Fibroblast of gingiva (primary cell): ENCODE data around the gene SPAAR.
"Not testable (repeated sequence)": the region's sequence is repeated elsewhere in the genome, so short reads cannot be mapped to it uniquely, and the experiment has no call there.

Experiments used
- DNase-seq: peaks from one replicate; pipeline ENCODE4 v3.0.0-alpha.2; 2011; ENCODE audit warnings: low read depth

The SPAAR gene

GRCh38 chr9:35923598-35923926 lies 14.3 kb downstream of the SPAAR start:
- DNase-seq: no peak

- peak; percentile 89 for DNase-seq
Observed at GRCh38 chr9:35923927-35924763, 14.9 kb downstream of the SPAAR start.

DNA sequence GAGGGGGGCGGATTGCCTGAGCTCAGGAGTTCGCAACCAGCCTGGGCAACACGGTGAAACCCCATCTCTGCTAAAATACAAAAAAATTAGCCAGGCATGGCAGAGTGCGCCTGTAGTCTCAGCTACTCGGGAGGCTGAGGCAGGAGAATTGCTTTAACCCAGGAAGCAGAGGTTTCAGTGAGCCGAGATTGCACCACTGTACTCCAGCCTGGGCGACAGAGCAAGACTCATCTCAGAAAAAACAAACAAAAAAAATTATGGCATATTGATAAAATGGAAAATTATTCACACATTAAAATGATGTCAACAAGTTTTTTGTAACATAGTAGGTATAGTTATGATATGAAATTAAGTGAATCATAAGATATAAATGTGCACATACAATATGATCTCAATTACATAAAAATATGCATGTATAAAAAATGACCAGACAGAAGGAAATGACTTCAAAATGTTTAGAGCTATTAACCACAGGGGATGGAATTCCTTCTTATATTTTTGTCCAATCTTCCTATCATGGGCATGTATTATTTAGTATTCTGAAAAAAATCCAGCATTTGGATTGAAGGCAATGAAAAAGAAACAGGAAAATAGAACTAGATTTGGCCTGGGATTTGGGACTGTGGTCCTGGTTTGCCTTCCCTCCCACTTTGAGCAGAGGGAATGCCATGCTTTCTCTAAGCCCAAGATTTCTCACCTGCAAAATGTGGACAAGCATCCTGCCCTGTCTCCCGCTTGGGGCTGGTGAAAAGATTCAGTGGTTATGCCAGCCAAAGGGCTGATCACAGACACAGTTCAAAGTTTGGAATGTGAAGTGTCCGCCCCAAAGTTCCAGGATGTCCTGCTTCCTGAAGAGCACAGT lies 19.5 kb downstream of the SPAAR start:
- DNase-seq: peak; percentile 10

DNA sequence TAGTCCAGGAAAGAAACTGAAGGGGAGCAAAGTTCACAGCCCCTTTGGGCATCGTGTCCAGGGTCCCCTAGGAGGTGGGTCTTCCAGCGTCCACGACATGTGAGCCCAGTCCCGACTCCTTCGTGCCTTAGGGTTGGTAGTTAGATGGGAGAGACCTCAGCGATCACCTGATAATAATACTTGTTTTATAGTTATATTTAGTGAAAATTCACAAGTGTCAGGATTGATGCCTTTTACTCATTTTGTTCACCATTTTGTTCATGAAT lies 20.1 kb downstream of the SPAAR start:
- no peak for DNase-seq

GRCh38 chr9:35930521-35930920 lies 21.2 kb downstream of the SPAAR start:
- DNase-seq: no peak

DNA sequence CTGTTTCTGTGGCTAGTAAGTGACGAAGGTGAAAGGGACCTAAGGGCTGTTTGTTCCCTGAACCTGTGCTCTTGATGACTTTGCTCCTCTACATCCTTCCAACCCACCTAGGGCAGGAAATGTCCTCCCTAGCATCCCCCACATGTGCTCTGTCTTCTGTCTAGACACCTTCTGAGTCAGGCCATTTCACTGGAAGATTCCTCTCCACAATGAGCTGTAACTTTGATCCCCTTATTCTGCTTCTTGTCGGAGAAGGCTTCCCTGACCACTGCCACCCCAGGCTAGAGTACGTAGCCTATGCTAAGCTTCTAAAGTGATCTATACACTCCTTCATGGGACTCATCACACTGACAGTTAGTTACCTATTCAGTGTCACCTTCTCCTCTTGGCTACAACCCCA lies 21.7 kb downstream of the SPAAR start:
- no peak for DNase-seq

GRCh38 chr9:35932735-35933134 lies 23.4 kb downstream of the SPAAR start:
- DNase-seq: no peak

DNA sequence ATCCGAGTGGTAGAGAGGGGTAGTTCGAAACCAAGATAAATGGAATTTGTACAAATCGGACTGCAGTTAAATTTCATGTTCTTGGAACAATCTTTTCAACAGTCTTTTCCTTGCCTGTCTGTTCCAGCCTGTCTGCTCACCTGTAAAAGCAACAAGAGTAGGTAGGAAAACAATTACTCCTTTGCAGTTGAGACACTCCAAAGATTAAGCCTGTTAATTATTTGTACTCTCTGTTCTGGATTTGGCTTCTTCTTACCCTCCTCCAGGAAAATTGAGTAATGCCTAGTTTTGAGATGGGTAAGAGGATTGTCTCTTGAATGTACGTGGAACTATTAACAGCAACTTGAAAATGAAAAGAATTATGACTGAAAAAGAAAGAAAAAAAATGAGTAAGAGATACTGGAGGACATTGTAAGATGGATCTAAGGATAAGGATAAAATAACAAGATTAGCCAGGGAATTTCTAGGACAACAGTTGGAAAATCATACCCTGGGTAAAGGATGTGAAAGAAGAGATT lies 24.3 kb downstream of the SPAAR start:
- DNase-seq: no peak

DNA sequence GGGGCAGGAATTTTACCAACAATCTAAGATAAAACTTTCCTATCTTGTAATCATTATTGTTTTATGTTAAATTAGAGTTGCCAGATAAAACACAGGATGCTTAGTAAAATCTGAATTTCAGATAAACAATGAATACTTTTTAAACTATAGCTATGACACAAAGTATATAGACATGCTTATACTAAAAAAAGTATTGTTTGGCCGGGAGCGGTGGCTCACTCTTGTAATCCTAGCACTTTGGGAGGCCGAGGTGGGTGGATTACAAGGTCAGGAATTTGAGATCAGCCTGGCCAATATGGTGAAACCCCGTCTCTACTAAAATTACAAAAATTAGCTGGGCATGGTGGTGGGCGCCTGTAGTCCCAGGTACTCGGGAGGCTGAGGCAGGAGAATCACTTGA lies 24.8 kb downstream of the SPAAR start:
- not testable (repeated sequence) for DNase-seq

GRCh38 chr9:35935261-35935660 lies 26.0 kb downstream of the SPAAR start:
- peak; percentile 15 for DNase-seq

- DNase-seq: peak; percentile 86
Observed at GRCh38 chr9:35935755-35936509, 26.6 kb downstream of the SPAAR start.

GRCh38 chr9:35937227-35937626 lies 27.9 kb downstream of the SPAAR start:
- DNase-seq: peak; percentile 22

- no peak for DNase-seq
Observed at GRCh38 chr9:35938474-35939356, 29.4 kb downstream of the SPAAR start.

GRCh38 chr9:35939679-35940250 lies 30.5 kb downstream of the SPAAR start:
- no peak for DNase-seq

DNA sequence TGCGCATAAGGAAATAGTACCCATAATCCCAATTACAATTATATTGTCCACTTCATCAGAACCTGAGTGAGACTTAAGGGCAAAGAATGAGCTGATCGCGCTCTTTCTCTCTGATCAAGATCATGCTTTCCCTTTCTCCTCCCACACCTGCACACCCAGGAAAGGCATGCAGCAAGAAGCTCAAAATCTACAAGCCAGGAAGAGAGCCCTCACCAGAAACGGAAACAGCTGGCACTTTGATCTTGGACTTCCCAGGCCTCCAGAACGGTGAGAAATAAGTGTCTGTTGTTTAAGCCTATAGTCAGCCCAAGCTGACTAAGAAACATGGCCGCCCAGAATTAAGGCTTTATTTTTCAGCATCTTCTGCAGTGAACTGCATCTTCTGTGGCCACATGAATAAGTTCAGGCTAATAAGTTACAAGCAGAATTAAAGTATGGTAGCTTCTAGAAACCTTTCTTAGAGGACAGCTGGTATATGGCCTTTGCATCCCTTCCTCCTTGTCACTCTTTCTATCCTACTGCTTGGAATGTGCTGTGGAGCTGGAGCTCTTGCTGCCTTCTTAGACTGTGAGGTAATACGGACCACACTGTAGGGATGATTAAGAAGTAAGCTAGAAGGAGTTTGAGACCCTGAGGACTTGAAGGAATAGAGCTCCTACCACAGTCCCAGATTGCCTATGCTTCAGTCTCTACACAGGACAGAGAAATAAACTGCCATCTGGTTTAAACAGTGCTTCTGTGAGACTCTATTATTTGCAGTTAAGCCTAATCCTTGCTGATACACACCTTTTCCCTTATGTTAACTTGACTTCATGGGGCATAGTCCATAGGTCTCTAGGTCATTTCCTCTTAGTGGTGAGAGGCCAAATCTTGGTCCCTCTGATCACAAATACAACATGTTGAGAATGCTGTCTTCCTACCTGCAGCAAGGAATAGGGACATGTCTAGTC lies 31.4 kb downstream of the SPAAR start:
- DNase-seq: no peak

DNA sequence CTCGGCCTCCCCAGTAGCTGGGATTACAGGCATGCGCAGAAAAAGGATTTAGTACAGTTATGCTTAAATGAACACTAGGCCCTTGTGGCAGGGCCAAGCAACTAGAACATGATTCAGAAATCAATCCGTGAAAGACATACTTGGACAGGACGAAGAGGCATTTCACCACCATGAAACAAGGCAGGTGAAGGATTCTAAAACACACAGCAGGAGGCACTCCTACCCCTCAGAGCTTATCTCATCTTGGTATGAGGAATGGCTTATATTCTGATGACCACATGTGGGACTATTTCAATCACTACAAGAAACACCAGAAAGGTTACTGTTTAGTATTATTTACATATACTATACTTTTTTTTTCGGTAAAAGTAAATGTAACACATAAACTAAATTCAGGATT lies 33.0 kb downstream of the SPAAR start:
- no peak for DNase-seq

DNA sequence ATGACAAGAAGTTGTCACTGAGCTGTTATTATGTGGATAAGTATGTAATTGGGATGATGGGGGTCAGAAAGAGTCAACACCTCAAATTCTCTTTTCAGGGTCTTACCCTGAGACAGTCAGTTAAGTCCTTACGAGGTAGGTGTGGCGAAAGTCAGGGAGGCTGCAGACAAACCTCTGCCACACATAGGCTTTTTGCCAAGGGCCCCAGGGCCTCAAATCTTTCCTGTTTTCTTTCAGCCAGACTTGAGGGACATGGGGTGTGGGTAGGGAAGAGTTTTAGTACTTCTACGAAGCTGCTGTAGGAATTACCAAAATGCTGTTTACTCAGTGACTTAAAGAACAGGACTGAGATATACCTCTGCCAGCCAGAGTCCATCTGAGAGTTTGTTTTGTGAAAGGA lies 34.9 kb downstream of the SPAAR start:
- DNase-seq: no peak

GRCh38 chr9:35944841-35945240 lies 35.6 kb downstream of the SPAAR start:
- DNase-seq: no peak

DNA sequence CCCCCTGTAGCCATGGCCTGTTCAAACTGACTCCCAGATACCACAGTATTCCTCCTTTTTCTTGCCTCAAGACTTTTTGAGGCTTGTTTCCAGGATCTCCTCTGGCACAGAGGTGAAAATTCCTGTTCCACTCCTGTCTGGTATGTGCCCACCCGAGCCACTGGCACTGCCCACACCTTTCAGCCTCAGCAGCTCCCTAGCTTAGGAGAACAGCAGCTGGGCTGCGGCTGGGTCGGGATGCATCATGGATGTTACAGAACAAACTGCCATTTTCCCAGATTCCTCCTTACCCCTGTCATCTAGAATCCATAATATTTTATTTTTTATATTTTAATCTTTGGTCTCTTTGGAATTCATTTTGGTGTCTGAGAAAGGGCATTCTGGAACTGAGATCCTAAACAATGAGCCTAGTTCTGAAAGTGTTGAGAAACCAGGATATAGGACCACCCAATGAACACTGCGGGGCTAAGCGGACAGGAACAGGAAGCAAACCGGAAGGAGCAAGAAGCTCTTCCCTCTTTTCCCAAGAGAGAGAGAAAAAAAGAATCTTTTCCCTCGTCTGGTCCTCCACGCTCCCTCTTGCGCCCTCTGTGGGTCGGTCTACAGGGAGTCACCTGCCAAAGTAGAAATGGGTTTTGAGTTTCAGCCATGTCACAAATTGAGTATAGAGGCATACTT lies 36.2 kb downstream of the SPAAR start:
- DNase-seq: peak; percentile 87

- DNase-seq: no peak
Observed at GRCh38 chr9:35948451-35948850, 39.2 kb downstream of the SPAAR start.
